Naive thymus-derived CD4-positive, alpha-beta T cell (primary cell): ENCODE measurements around the gene ADIPOR2. TPM values are rescaled to one million over a fixed set of nuclear protein-coding genes. Genes with fewer than 3 reads are reported as not detected.

Experiments
- ATAC-seq: fragments of 150-1000 bp; cut with Tn5 transposase; 2 replicates; pipeline ENCODE4 v1.10.0; 2021; ENCODE audit warnings: mild to moderate bottlenecking, moderate library complexity
- CTCF ChIA-PET: fragments of 350-600 bp; sonication (Branson Sonifier 250); formaldehyde crosslinking; loops from one replicate; lab custom pipeline; 2021; ENCODE audit warnings: antibody characterized with exemption; lab: Charles Lee
- POLR2A ChIA-PET: fragments of 350-600 bp; sonication (Branson Sonifier 250); formaldehyde crosslinking; loops from one replicate; lab custom pipeline; 2021; ENCODE audit warnings: antibody characterized with exemption, inconsistent platforms; lab: Charles Lee
- DNase-seq, 9 donors: peaks; one replicate each; pipeline versions ENCODE4 v3.0.0 to v3.0.0-alpha.2; 2020 to 2022; ENCODE audit warnings: mixed read lengths in 1 of 9
- H3K27ac ChIP-seq: one replicate; pipeline ENCODE4 v1.7.0; 2013; ENCODE audit warnings: mild to moderate bottlenecking, low read depth, low read length, moderate library complexity
- H3K27me3 ChIP-seq, 2 donors: one replicate each; pipeline ENCODE4 v1.7.0; 2013; ENCODE audit warnings: low read length in 2 of 2, mild to moderate bottlenecking in 2 of 2, moderate library complexity in 2 of 2; ENCODE audit not compliant: control insufficient read depth in 2 of 2, insufficient read depth in 2 of 2
- H3K36me3 ChIP-seq, 3 experiments: 1 replicate in 2 of 3; 2 replicates in 1 of 3; pipeline ENCODE4 v1.7.0; 2013; ENCODE audit warnings: low read length in 3 of 3, mild to moderate bottlenecking in 3 of 3, moderate library complexity in 1 of 3; ENCODE audit not compliant: insufficient read depth in 3 of 3, control insufficient read depth in 2 of 3
- H3K4me1 ChIP-seq, 2 donors: one replicate each; pipeline ENCODE4 v1.7.0; 2013; ENCODE audit warnings: low read length in 2 of 2, mild to moderate bottlenecking in 2 of 2, moderate library complexity in 1 of 2; ENCODE audit not compliant: control insufficient read depth in 2 of 2, insufficient read depth in 2 of 2
- H3K4me3 ChIP-seq: 2 replicates; pipeline ENCODE4 v1.7.0; 2013; ENCODE audit warnings: mild to moderate bottlenecking, low read length
- H3K9me3 ChIP-seq, 3 experiments: 1 replicate in 2 of 3; 2 replicates in 1 of 3; pipeline ENCODE4 v1.7.0; 2013; ENCODE audit warnings: low read length in 3 of 3; ENCODE audit not compliant: control insufficient read depth in 2 of 3
- H3K27ac Mint-ChIP-seq, 9 donors: one replicate each; pipeline ENCODE4 v1.8.0; 2020 to 2022; ENCODE audit warnings: mixed read lengths in 9 of 9, mild to moderate bottlenecking in 8 of 9, moderate library complexity in 5 of 9, inconsistent platforms in 2 of 9
- H3K27me3 Mint-ChIP-seq, 5 donors: one replicate each; pipeline ENCODE4 v1.8.0; 2021 to 2022; ENCODE audit warnings: mixed read lengths in 5 of 5, mild to moderate bottlenecking in 1 of 5
- H3K36me3 Mint-ChIP-seq, 5 donors: one replicate each; pipeline ENCODE4 v1.8.0; 2020 to 2022; ENCODE audit warnings: mixed read lengths in 5 of 5, mild to moderate bottlenecking in 3 of 5, inconsistent platforms in 1 of 5
- H3K4me1 Mint-ChIP-seq, 7 donors: one replicate each; pipeline ENCODE4 v1.8.0; 2020 to 2022; ENCODE audit warnings: mixed read lengths in 7 of 7, mild to moderate bottlenecking in 3 of 7, inconsistent platforms in 1 of 7
- H3K4me3 Mint-ChIP-seq, 10 donors: one replicate each; pipeline ENCODE4 v1.8.0; 2020 to 2022; ENCODE audit warnings: mild to moderate bottlenecking in 10 of 10, mixed read lengths in 10 of 10, moderate library complexity in 6 of 10, inconsistent platforms in 2 of 10
- H3K9me3 Mint-ChIP-seq, 11 donors: one replicate each; pipeline ENCODE4 v1.8.0; 2020 to 2022; ENCODE audit warnings: mixed read lengths in 11 of 11, mild to moderate bottlenecking in 4 of 11, inconsistent platforms in 1 of 11, moderate library complexity in 1 of 11
- intact Hi-C, 2 donors: fragments of 100-400 bp; cut with micrococcal nuclease; formaldehyde crosslinking; loops; one replicate each; pipeline ENCODE4 v1.15.1; 2023
- polyA plus RNA-seq, 2 donors: library from polyadenylated mRNA; unstranded; fragments of 300-500 nt; fragmentation: Illumina TruSeq; gene quantifications; one replicate each; pipeline ENCODE4 v1.2.3, GENCODE V29; 2021
- total RNA-seq, 6 experiments: library from RNA in 5 of 6; stranded (reverse) in 5 of 6; gene quantifications; 1 replicate in 5 of 6; 2 replicates in 1 of 6; pipeline ENCODE4 v1.2.3 and lab custom pipeline; 2021 to 2026

ADIPOR2 gene
- total and polyA plus RNA-seq, 7 experiments from 2014 or later, result 2.2 to 51.4 (median 22.1) TPM

- ATAC-seq, result no peak
- Mint-ChIP-seq H3K27ac (no peak overlapping the region), H3K9me3 (peaks cover 0 to 5% (median 0%) of the 10 kb centered on the region in 11 donors), H3K36me3 (no peaks in the 10 kb centered on the region), H3K4me1 (peaks cover 5 to 16% (median 8%) of the 10 kb centered on the region in 7 donors), H3K27me3 (no peaks in the 10 kb centered on the region), H3K4me3 (no peak overlapping the region)
- no peak for DNase-seq
- Histone ChIP-seq H3K4me3 (no peak overlapping the region), H3K36me3 (no peaks in the 10 kb centered on the region), H3K27me3 (no peaks in the 10 kb centered on the region), H3K9me3 (no peaks in the 10 kb centered on the region), H3K27ac (no peak overlapping the region), H3K4me1 (peaks cover 6 to 7% of the 10 kb centered on the region in 2 donors)
- ChIA-PET POLR2A (no interaction called here), CTCF (interaction anchor here (1.2 kb wide), 1 partner anchor 132 kb away, joined by 4 read pairs; no protein-coding TSS in a partner anchor)
- intact Hi-C loops, result no loop called here
Observed at GRCh38 chr12:1808036-1808797, 117.3 kb downstream of the ADIPOR2 start.

GRCh38 chr12:1808798-1809480, 118.1 kb downstream of the ADIPOR2 start:
- no peak overlapping the region for H3K27ac Mint-ChIP-seq
- no peak for DNase-seq
- peaks cover 0 to 5% (median 0%) of the 10 kb centered on the region in 11 donors for H3K9me3 Mint-ChIP-seq
- ChIA-PET CTCF (interaction anchor here (1.2 kb wide), 1 partner anchor 131 kb away, joined by 4 read pairs; no protein-coding TSS in a partner anchor), POLR2A (no interaction called here)
- Histone ChIP-seq H3K36me3 (no peaks in the 10 kb centered on the region), H3K27me3 (no peaks in the 10 kb centered on the region), H3K4me3 (no peak overlapping the region), H3K27ac (no peak overlapping the region), H3K4me1 (peaks cover 6 to 7% of the 10 kb centered on the region in 2 donors), H3K9me3 (no peaks in the 10 kb centered on the region)
- no peak overlapping the region for H3K4me3 Mint-ChIP-seq
- no peaks in the 10 kb centered on the region for H3K36me3 Mint-ChIP-seq
- H3K27me3 Mint-ChIP-seq, result no peaks in the 10 kb centered on the region
- peaks cover 5 to 16% (median 8%) of the 10 kb centered on the region in 7 donors for H3K4me1 Mint-ChIP-seq
- no peak for ATAC-seq
- intact Hi-C loops, result no loop called here

- H3K4me1 Mint-ChIP-seq, result peaks cover under 1 to 14% (median 2%) of the 10 kb centered on the region in 7 donors
- H3K27ac ChIP-seq, result no peak overlapping the region
- no peak for DNase-seq
- H3K36me3 Mint-ChIP-seq, result no peaks in the 10 kb centered on the region
- peaks cover 3 to 4% of the 10 kb centered on the region in 2 donors for H3K4me1 ChIP-seq
- intact Hi-C loops, result no loop called here
- ChIA-PET CTCF (interaction anchor here (2.2 kb wide), 1 partner anchor 130 kb away, joined by 7 read pairs; no protein-coding TSS in a partner anchor), POLR2A (no interaction called here)
- H3K27ac Mint-ChIP-seq, result peak overlapping the region in 1 of 9 donors; percentile 25
- H3K27me3 Mint-ChIP-seq, result peaks cover 0 to 2% (median 0%) of the 10 kb centered on the region in 5 donors
- H3K9me3 ChIP-seq, result no peaks in the 10 kb centered on the region
- no peaks in the 10 kb centered on the region for H3K27me3 ChIP-seq
- H3K36me3 ChIP-seq, result no peaks in the 10 kb centered on the region
- no peaks in the 10 kb centered on the region for H3K9me3 Mint-ChIP-seq
- no peak for ATAC-seq
- no peak overlapping the region for H3K4me3 ChIP-seq
- H3K4me3 Mint-ChIP-seq, result peak overlapping the region in 2 of 10 donors; percentile 29 to 66
Observed at GRCh38 chr12:1809591-1810190, 118.8 kb downstream of the ADIPOR2 start.

GRCh38 chr12:1810201-1810930, 119.5 kb downstream of the ADIPOR2 start:
- peaks cover 0 to 12% (median 0%) of the 10 kb centered on the region in 7 donors for H3K4me1 Mint-ChIP-seq
- intact Hi-C loops, result no loop called here
- peaks cover 0 to 3% (median 0%) of the 10 kb centered on the region in 5 donors for H3K27me3 Mint-ChIP-seq
- no peaks in the 10 kb centered on the region for H3K36me3 ChIP-seq
- H3K27ac Mint-ChIP-seq, result peak overlapping the region in 6 of 9 donors; percentile 38 to 78 (median 62)
- ChIA-PET CTCF (interaction anchor here (2.2 kb wide), 1 partner anchor 130 kb away, joined by 7 read pairs; no protein-coding TSS in a partner anchor), POLR2A (no interaction called here)
- no peaks in the 10 kb centered on the region for H3K4me1 ChIP-seq
- peak overlapping the region in 6 of 10 donors; percentile 15 to 66 (median 48) for H3K4me3 Mint-ChIP-seq
- H3K4me3 ChIP-seq, result no peak overlapping the region
- no peak overlapping the region for H3K27ac ChIP-seq
- H3K27me3 ChIP-seq, result no peaks in the 10 kb centered on the region
- no peaks in the 10 kb centered on the region for H3K36me3 Mint-ChIP-seq
- ATAC-seq (no peak), DNase-seq (no peak)
- H3K9me3 Mint-ChIP-seq, result no peaks in the 10 kb centered on the region
- no peaks in the 10 kb centered on the region for H3K9me3 ChIP-seq

- H3K9me3 ChIP-seq, result no peaks in the 10 kb centered on the region
- peak overlapping the region in 9 of 10 donors; percentile 15 to 80 (median 49) for H3K4me3 Mint-ChIP-seq
- no peak overlapping the region for H3K27ac ChIP-seq
- no peak for ATAC-seq
- H3K36me3 Mint-ChIP-seq, result no peaks in the 10 kb centered on the region
- intact Hi-C loops, result no loop called here
- H3K27me3 ChIP-seq, result no peaks in the 10 kb centered on the region
- POLR2A ChIA-PET, result interaction anchor here (1.2 kb wide), 1 partner anchor 129 kb away, joined by 4 read pairs; no protein-coding TSS in a partner anchor
- H3K9me3 Mint-ChIP-seq, result no peaks in the 10 kb centered on the region
- no peak overlapping the region for H3K4me3 ChIP-seq
- H3K4me1 ChIP-seq, result no peaks in the 10 kb centered on the region
- peaks cover 0 to 3% (median 0%) of the 10 kb centered on the region in 5 donors for H3K27me3 Mint-ChIP-seq
- CTCF ChIA-PET, result interaction anchor here (2.2 kb wide), 1 partner anchor 129 kb away, joined by 7 read pairs; no protein-coding TSS in a partner anchor
- H3K27ac Mint-ChIP-seq, result peak overlapping the region in 3 of 9 donors; percentile 51 to 78 (median 72)
- DNase-seq, result no peak
- H3K36me3 ChIP-seq, result no peaks in the 10 kb centered on the region
- peaks cover 0 to 12% (median 0%) of the 10 kb centered on the region in 7 donors for H3K4me1 Mint-ChIP-seq
Observed at GRCh38 chr12:1810931-1811280, 120.0 kb downstream of the ADIPOR2 start.
